CD14-positive monocyte (primary cell): ENCODE measurements around the gene SET. TPM values are rescaled to one million over a fixed set of nuclear protein-coding genes. Genes with fewer than 3 reads are reported as not detected.

Experiments
- DNase-seq, 3 donors: peaks; one replicate each; pipeline ENCODE4 v3.0.0-alpha.2; 2011 to 2022
- H2AFZ ChIP-seq: 2 replicates; pipeline ENCODE4 v1.6.0; 2012; ENCODE audit warnings: mild to moderate bottlenecking, low read depth, low read length, inconsistent platforms; ENCODE audit not compliant: insufficient read depth, poor library complexity, severe bottlenecking
- H3K27ac ChIP-seq, 2 donors: 1 replicate in 1 of 2; 2 replicates in 1 of 2; pipeline ENCODE4 v1.5.1; 2012 to 2013; ENCODE audit warnings: low read length in 2 of 2, control low read depth in 1 of 2, inconsistent platforms in 1 of 2, low read depth in 1 of 2, mild to moderate bottlenecking in 1 of 2
- H3K27me3 ChIP-seq, 2 donors: one replicate each; pipeline versions ENCODE4 v1.6.0 to v1.6.1; 2011 to 2013; ENCODE audit warnings: low read length in 2 of 2; ENCODE audit not compliant: control insufficient read depth in 2 of 2, insufficient read depth in 2 of 2
- H3K36me3 ChIP-seq, 2 donors: replicated peaks in 1 of 2; 1 replicate in 1 of 2; 2 replicates in 1 of 2; pipeline versions ENCODE4 v1.5.1 to v1.6.1; 2012 to 2013; ENCODE audit warnings: low read length in 2 of 2, control low read depth in 1 of 2, inconsistent platforms in 1 of 2, mild to moderate bottlenecking in 1 of 2; ENCODE audit not compliant: insufficient read depth in 2 of 2, control insufficient read depth in 1 of 2
- H3K4me1 ChIP-seq, 2 donors: 1 replicate in 1 of 2; 2 replicates in 1 of 2; pipeline versions ENCODE4 v1.5.1 to v1.6.1; 2012 to 2013; ENCODE audit warnings: low read length in 2 of 2, control low read depth in 1 of 2, inconsistent platforms in 1 of 2, mild to moderate bottlenecking in 1 of 2, moderate library complexity in 1 of 2; ENCODE audit not compliant: insufficient read depth in 2 of 2, control insufficient read depth in 1 of 2
- H3K4me2 ChIP-seq: replicated peaks from 2 replicates; pipeline ENCODE3; 2012; ENCODE audit warnings: low read length, moderate library complexity, mild to moderate bottlenecking; ENCODE audit not compliant: poor library complexity, severe bottlenecking; ENCODE audit errors: extremely low read depth
- H3K4me3 ChIP-seq, 3 experiments: fragments of 200-600 bp in 1 of 3; sonication (generic) in 1 of 3; replicated peaks in 1 of 3; 1 replicate in 2 of 3; 2 replicates in 1 of 3; pipeline ENCODE4 v1.5.1; 2011 to 2013; ENCODE audit warnings: low read length in 3 of 3, mild to moderate bottlenecking in 3 of 3, control low read depth in 2 of 3, low read depth in 2 of 3, inconsistent platforms in 1 of 3, moderate library complexity in 1 of 3
- H3K79me2 ChIP-seq: 2 replicates; pipeline ENCODE4 v1.6.0; 2012; ENCODE audit warnings: mild to moderate bottlenecking, control low read depth, inconsistent platforms, low read length, moderate library complexity; ENCODE audit not compliant: insufficient read depth
- H3K9ac ChIP-seq: 2 replicates; pipeline ENCODE4 v1.6.0; 2017; ENCODE audit warnings: low read length, mild to moderate bottlenecking; ENCODE audit not compliant: insufficient read depth, poor library complexity, severe bottlenecking
- H3K9me3 ChIP-seq, 2 donors: replicated peaks in 1 of 2; 1 replicate in 1 of 2; 2 replicates in 1 of 2; pipeline versions ENCODE4 v1.5.1 to v1.6.1; 2012 to 2013; ENCODE audit warnings: low read length in 2 of 2, control low read depth in 1 of 2; ENCODE audit not compliant: control insufficient read depth in 1 of 2, insufficient read depth in 1 of 2
- H4K20me1 ChIP-seq: 2 replicates; pipeline ENCODE4 v1.6.0; 2012; ENCODE audit warnings: mild to moderate bottlenecking, low read length, control low read depth, moderate library complexity; ENCODE audit not compliant: insufficient read depth
- H3K27ac Mint-ChIP-seq, 7 donors: one replicate each; pipeline ENCODE4 v1.8.0; 2020; ENCODE audit warnings: mild to moderate bottlenecking in 7 of 7, mixed read lengths in 7 of 7, moderate library complexity in 6 of 7, inconsistent platforms in 2 of 7
- H3K27me3 Mint-ChIP-seq, 3 donors: one replicate each; pipeline ENCODE4 v1.8.0; 2021 to 2022; ENCODE audit warnings: low read depth in 3 of 3, mild to moderate bottlenecking in 3 of 3, mixed read lengths in 3 of 3, moderate library complexity in 3 of 3, inconsistent platforms in 1 of 3
- H3K36me3 Mint-ChIP-seq, 2 donors: one replicate each; pipeline ENCODE4 v1.8.0; 2020; ENCODE audit warnings: mixed read lengths in 2 of 2, inconsistent platforms in 1 of 2, mild to moderate bottlenecking in 1 of 2
- H3K4me1 Mint-ChIP-seq: one replicate; pipeline ENCODE4 v1.8.0; 2020; ENCODE audit warnings: mild to moderate bottlenecking, mixed read lengths
- H3K4me3 Mint-ChIP-seq, 2 donors: one replicate each; pipeline ENCODE4 v1.8.0; 2020; ENCODE audit warnings: mild to moderate bottlenecking in 2 of 2, mixed read lengths in 2 of 2, moderate library complexity in 1 of 2
- H3K9me3 Mint-ChIP-seq, 7 donors: one replicate each; pipeline ENCODE4 v1.8.0; 2020 to 2022; ENCODE audit warnings: mixed read lengths in 7 of 7, mild to moderate bottlenecking in 6 of 7, moderate library complexity in 6 of 7, inconsistent platforms in 2 of 7
- CTCF ChIP-seq: fragments of 200-600 bp; IDR thresholded peaks from one replicate; pipeline ENCODE4 v1.8.0; 2022; ENCODE audit warnings: antibody characterized with exemption, mild to moderate bottlenecking
- WGBS: methylation state at CpG from one replicate; pipeline ENCODE4 v1.1.5; 2013; ENCODE audit warnings: missing lambda C conversion rate; ENCODE audit not compliant: insufficient coverage; 5-methylcytosine and 5-hydroxymethylcytosine counted together
- intact Hi-C, 2 donors: fragments of 100-400 bp; cut with micrococcal nuclease; formaldehyde crosslinking; loops; one replicate each; pipeline versions ENCODE4 v1.15.0 to v1.15.1; 2023
- polyA plus RNA-seq, 3 donors: library from polyadenylated mRNA; depleted of rRNA in 1 of 3; unstranded in 2 of 3; stranded (reverse) in 1 of 3; fragments of 300-500 nt in 2 of 3; fragments of >200 nt in 1 of 3; fragmentation: Illumina TruSeq in 2 of 3; gene quantifications; 1 replicate in 2 of 3; 2 replicates in 1 of 3; pipeline ENCODE4 v1.2.3, GENCODE V29; 2012 to 2021

Gene SET
- polyA plus RNA-seq, 3 donors: 56.2 to 124 (median 114) TPM

- intact Hi-C loops: no loop called here
- Mint-ChIP-seq H3K4me3 (no peak overlapping the region), H3K4me1 (peaks cover 3% of the 10 kb centered on the region), H3K27me3 (no peaks in the 10 kb centered on the region), H3K27ac (peak overlapping the region in 1 of 7 donors; percentile 38), H3K9me3 (no peaks in the 10 kb centered on the region), H3K36me3 (peaks cover 24 to 48% of the 10 kb centered on the region in 2 donors)
- Histone ChIP-seq H3K9me3 (no peaks in the 10 kb centered on the region), H3K9ac (no peak overlapping the region), H3K4me2 (no peak overlapping the region), H3K4me3 (no peak overlapping the region), H3K27me3 (no peaks in the 10 kb centered on the region), H3K79me2 (no peaks in the 10 kb centered on the region), H3K36me3 (peaks cover 9 to 30% of the 10 kb centered on the region in 2 donors), H2AFZ (no peak overlapping the region), H3K27ac (no peak overlapping the region), H3K4me1 (no peaks in the 10 kb centered on the region), H4K20me1 (no peaks in the 10 kb centered on the region)
- 96% methylated on average over 7 of the region's 13 CpGs for WGBS
- TF ChIP-seq CTCF: no peak
- DNase-seq: no peak
Observed at GRCh38 chr9:128731093-128731492, 42.1 kb downstream of the SET start.

- intact Hi-C loops: no loop called here
- no peaks in the 10 kb centered on the region for H3K9me3 Mint-ChIP-seq
- no peak for TF ChIP-seq CTCF
- peaks cover 24 to 48% of the 10 kb centered on the region in 2 donors for H3K36me3 Mint-ChIP-seq
- 82% methylated on average over 7 of the region's 9 CpGs for WGBS
- no peaks in the 10 kb centered on the region for H3K4me1 ChIP-seq
- H3K27me3 ChIP-seq: no peaks in the 10 kb centered on the region
- no peaks in the 10 kb centered on the region for H3K9me3 ChIP-seq
- peaks cover 9 to 30% of the 10 kb centered on the region in 2 donors for H3K36me3 ChIP-seq
- H3K4me3 Mint-ChIP-seq: no peak overlapping the region
- H3K9ac ChIP-seq: no peak overlapping the region
- peaks cover 3% of the 10 kb centered on the region for H3K4me1 Mint-ChIP-seq
- H3K4me2 ChIP-seq: no peak overlapping the region
- DNase-seq: no peak
- H3K79me2 ChIP-seq: no peaks in the 10 kb centered on the region
- no peak overlapping the region for H3K27ac ChIP-seq
- no peaks in the 10 kb centered on the region for H4K20me1 ChIP-seq
- no peak overlapping the region for H2AFZ ChIP-seq
- H3K4me3 ChIP-seq: no peak overlapping the region
- peak overlapping the region in 1 of 7 donors; percentile 42 for H3K27ac Mint-ChIP-seq
- H3K27me3 Mint-ChIP-seq: no peaks in the 10 kb centered on the region
Observed at GRCh38 chr9:128731691-128732090, 42.7 kb downstream of the SET start.
